Measurements from ENCODE around the gene HYKK.
"Not testable (repeated sequence)": the region's sequence is repeated elsewhere in the genome, so short reads cannot be mapped to it uniquely, and the experiment has no call there.

The HYKK gene

DNA sequence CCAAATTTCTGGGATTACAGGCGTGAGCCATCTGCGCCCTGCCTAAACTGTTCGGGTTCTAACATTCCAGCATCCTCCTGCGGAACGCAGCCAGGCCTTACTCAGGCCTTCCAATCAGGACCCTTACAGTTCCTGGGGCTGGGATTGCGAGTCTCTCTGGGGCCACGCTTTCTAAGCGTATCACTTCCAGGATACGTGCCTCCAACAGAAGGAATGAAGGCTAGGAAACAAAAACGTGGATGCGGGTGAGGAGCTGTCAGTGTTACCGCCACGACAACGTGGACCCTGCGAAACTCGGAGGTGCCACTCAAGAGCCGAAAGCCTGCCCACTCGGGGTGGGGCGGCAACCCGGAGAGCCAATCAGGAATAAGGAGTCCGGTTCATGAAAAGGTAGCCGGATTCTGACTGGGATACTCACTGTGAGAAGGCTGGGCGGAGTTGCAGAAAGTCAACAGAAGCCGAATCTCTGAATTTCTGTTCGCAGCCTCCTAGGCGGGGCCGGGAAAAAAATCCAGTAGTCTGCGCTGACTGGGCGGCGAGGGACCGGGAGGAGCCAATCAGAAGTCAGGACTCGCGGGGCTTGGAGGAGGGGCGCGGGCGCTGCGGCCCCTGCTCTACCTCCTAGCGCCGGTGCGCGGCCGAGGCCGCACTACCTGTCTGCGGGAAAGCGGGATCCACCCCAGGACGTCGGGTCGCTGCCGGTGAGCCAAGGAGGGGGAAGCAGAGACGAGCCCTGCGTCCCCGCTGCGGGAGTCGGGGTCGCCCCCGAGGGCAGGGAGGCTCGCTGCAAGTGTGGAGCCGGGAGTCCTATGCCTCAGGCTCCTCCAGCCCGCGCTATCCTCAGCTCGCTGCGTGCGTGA, at the start of gene HYKK:
Gene HYKK, plus strand, starts transcription at position 607 of the 860 bp plus-strand sequence. CDS start 5,512 bp downstream, outside the sequence.
- DNase-seq (ENCODE audit: low spot score), result peak; percentile 100

- DNase-seq (ENCODE audit: low spot score), result no peak
Measured at GRCh38 chr15:78460737-78461136, 46.6 kb upstream of the HYKK start.

- peak; percentile 23 for DNase-seq (ENCODE audit: low spot score)
Measured at GRCh38 chr15:78461171-78461888, 46.0 kb upstream of the HYKK start.

GRCh38 chr15:78469031-78469430, 38.3 kb upstream of the HYKK start:
- no peak for DNase-seq (ENCODE audit: low spot score)

GRCh38 chr15:78477295-78477694, 30.1 kb upstream of the HYKK start:
- no peak for DNase-seq (ENCODE audit: low spot score)

DNA sequence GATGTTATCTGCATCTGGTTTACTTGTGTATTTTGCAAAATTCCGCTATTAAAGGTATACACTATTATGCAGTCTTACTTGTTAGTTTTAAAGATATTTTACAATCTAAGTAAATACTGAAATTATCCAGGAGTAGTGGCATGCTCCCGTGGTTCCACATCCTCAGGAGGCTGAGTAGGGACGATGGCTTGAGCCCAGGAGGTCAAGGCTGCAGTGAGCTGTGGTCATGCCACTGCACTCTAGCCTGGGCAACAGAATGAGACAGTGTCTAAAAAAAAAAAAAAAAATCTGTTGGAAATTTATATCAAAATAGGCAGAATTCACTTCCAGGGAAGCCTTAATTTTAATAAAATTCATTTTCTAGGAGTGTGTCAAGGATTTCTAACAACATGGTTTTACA, 27.7 kb upstream of the HYKK start:
- DNase-seq (ENCODE audit: low spot score), result no peak

- DNase-seq (ENCODE audit: low spot score), result no peak
Measured at GRCh38 chr15:78481917-78482316, 25.5 kb upstream of the HYKK start.

DNA sequence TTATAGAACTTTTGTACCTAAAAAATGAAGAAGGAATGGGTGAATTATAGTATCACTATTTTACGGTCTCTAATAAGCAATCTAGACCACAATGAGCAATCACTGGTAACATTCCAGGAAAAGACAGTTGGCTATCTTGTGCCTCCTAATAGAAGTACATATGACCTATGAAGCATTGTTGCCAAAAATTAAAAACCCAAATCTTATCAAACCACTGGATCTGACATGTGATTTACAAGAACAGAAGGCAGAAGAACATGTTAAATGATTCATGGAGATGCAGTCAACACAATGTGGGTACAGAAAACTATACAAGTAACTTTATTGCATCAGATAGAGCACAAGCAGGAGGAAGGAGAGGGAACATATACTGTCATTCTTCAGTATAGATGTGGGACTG, 14.5 kb upstream of the HYKK start:
- no peak for DNase-seq (ENCODE audit: low spot score)

DNA sequence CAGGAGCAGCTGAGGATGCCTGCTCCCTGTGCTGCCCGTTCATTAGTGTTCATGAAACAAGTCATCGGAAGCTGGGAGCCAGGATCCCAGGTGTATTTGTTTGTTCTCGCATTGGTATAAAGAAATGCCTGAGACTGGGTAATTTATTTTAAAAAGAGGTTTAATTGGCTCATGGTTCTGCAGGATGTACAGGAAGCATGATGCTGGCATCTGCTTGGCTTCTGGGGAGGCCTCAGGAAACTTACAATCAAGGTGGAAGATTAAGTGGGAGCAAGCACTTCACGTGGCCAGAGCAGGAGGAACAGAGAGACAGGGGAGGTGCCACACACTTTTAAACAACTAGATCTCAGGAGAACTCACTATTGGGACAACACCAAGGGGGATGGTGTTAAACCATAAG, 5.5 kb upstream of the HYKK start:
- no peak for DNase-seq (ENCODE audit: low spot score)

GRCh38 chr15:78502641-78503040, 4.7 kb upstream of the HYKK start:
- no peak for DNase-seq (ENCODE audit: low spot score)

- DNase-seq (ENCODE audit: low spot score), result peak; percentile 76
Measured at GRCh38 chr15:78507831-78508160, 419 bp downstream of the HYKK start.

- DNase-seq (ENCODE audit: low spot score), result no peak
Measured at GRCh38 chr15:78508272-78508671, 895 bp downstream of the HYKK start.

DNA sequence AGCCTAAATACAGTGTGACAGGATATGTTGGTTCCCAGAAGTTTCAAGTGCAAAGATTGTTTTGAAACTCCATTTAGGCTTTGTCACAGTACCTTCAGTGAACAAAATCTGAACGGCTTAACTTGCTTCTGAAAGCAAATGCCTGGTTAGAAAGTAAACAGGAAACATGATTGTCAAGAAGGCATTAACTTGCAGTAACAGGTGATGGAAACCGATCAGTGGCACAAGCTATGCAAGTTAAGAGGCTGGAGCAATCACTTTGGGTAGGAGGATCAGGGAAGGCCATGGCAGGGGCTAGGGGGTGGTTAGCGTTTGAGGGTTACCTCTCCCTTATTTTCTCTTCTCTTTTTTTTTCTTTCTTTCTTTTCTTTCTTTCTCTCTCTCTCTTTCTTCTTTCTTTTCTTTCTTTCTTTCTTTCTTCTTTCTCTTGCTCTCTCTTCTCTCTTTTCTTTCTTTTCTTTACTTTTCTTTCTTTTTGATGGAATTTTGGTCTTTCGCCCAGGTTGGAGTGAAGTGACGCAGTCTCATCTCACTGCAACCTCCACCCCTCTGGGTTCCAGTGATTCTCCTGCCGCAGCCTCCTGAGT, 2.4 kb downstream of the HYKK start:
- DNase-seq (ENCODE audit: low spot score), result no peak

- DNase-seq (ENCODE audit: low spot score), result not testable (repeated sequence)
Measured at GRCh38 chr15:78520035-78520434, 12.7 kb downstream of the HYKK start.

- no peak for DNase-seq (ENCODE audit: low spot score)
Measured at GRCh38 chr15:78524230-78524629, 16.9 kb downstream of the HYKK start.

GRCh38 chr15:78527325-78527724, 19.9 kb downstream of the HYKK start:
- DNase-seq (ENCODE audit: low spot score), result no peak

GRCh38 chr15:78533331-78533730, 26.0 kb downstream of the HYKK start:
- DNase-seq (ENCODE audit: low spot score), result no peak

- DNase-seq (ENCODE audit: low spot score), result no peak
Measured at GRCh38 chr15:78536134-78536533, 28.8 kb downstream of the HYKK start.

- DNase-seq (ENCODE audit: low spot score), result no peak
Measured at GRCh38 chr15:78537266-78537905, 30.0 kb downstream of the HYKK start.

- no peak for DNase-seq (ENCODE audit: low spot score)
Measured at GRCh38 chr15:78538358-78538757, 31.0 kb downstream of the HYKK start.

GRCh38 chr15:78539464-78540140, 32.2 kb downstream of the HYKK start:
- not testable (repeated sequence) for DNase-seq (ENCODE audit: low spot score)
